ENCODE data around the gene WDR64. TPM values are rescaled to one million over a fixed set of nuclear protein-coding genes. Genes with fewer than 3 reads are reported as not detected.
A peak's percentile ranks its signal among the peaks of the same experiment; 100 is the strongest.
"Not testable (repeated sequence)": the region's sequence is repeated elsewhere in the genome, so short reads cannot be mapped to it uniquely, and the experiment has no call there.

The WDR64 gene
- total RNA-seq, 6 experiments from 2014 or later = 0.17 to 0.27 TPM; not detected in 4

DNA sequence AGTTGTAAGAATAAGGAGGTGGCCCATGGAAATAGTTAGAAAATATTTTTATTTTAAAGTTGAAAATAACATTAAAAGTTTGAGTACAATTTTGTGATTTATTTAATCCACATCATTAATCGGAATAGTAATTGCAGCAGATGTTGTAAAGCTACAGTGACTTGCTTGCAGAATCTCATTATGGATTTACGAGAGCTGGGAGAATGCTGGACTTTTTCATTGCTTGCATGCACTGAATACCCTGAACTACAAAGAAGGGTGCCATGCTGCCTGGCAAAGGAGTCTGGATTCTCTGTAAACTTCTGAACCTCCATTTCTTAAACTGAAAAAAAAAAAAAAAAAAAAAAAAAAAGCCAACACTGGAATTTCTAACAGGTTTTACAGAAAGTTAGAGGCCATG lies 26.5 kb downstream of the WDR64 start:
- Histone ChIP-seq H3K27ac (no peak overlapping the region), H3K9me3 (no peaks in the 10 kb centered on the region), H3K36me3 (no peaks in the 10 kb centered on the region), H3K27me3 (no peaks in the 10 kb centered on the region), H3K4me3 (no peak overlapping the region), H3K4me1 (peaks cover 0 to 12% (median 0%) of the 10 kb centered on the region in 4 donors)
- DNase-seq (no peak), ATAC-seq (no peak)
- intact Hi-C loops (cut with DNase I) = no loop called here
- WGBS (ENCODE audit: insufficient coverage, low coverage, low lambda C conversion rate, missing lambda C conversion rate) = 85% methylated on average over 2 of the region's 2 CpGs
- TF ChIP-seq POLR2A (IDR thresholded peaks at IDR 0.05) = no peak
- TF ChIP-seq, protein P1, sequence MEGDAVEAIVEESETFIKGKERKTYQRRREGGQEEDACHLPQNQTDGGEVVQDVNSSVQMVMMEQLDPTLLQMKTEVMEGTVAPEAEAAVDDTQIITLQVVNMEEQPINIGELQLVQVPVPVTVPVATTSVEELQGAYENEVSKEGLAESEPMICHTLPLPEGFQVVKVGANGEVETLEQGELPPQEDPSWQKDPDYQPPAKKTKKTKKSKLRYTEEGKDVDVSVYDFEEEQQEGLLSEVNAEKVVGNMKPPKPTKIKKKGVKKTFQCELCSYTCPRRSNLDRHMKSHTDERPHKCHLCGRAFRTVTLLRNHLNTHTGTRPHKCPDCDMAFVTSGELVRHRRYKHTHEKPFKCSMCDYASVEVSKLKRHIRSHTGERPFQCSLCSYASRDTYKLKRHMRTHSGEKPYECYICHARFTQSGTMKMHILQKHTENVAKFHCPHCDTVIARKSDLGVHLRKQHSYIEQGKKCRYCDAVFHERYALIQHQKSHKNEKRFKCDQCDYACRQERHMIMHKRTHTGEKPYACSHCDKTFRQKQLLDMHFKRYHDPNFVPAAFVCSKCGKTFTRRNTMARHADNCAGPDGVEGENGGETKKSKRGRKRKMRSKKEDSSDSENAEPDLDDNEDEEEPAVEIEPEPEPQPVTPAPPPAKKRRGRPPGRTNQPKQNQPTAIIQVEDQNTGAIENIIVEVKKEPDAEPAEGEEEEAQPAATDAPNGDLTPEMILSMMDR (IDR thresholded peaks at IDR 0.05) = no peak

- no peak for TF ChIP-seq POLR2A (IDR thresholded peaks at IDR 0.05)
- no peak for ATAC-seq
- DNase-seq = no peak
- no peak overlapping the region for H3K27ac ChIP-seq
- 64% methylated on average over 4 of the region's 4 CpGs for WGBS (ENCODE audit: insufficient coverage, low coverage, low lambda C conversion rate, missing lambda C conversion rate)
- H3K4me3 ChIP-seq = no peak overlapping the region
- intact Hi-C loops (cut with DNase I) = no loop called here
- H3K36me3 ChIP-seq = no peaks in the 10 kb centered on the region
- no peaks in the 10 kb centered on the region for H3K9me3 ChIP-seq
- peaks cover 0 to 20% (median 0%) of the 10 kb centered on the region in 4 donors for H3K4me1 ChIP-seq
- H3K27me3 ChIP-seq = no peaks in the 10 kb centered on the region
Observed at GRCh38 chr1:241679404-241679803, 27.3 kb downstream of the WDR64 start.

GRCh38 chr1:241679961-241680360 lies 27.9 kb downstream of the WDR64 start:
- TF ChIP-seq, protein P1 (IDR thresholded peaks at IDR 0.05) = no peak
- TF ChIP-seq POLR2A (IDR thresholded peaks at IDR 0.05) = no peak
- intact Hi-C loops (cut with DNase I) = no loop called here
- ATAC-seq = no peak

GRCh38 chr1:241681861-241682448 lies 29.9 kb downstream of the WDR64 start:
- H3K27ac ChIP-seq; H3K4me3 ChIP-seq; H3K36me3 ChIP-seq; H3K9me3 ChIP-seq; H3K27me3 ChIP-seq; intact Hi-C loops (cut with DNase I); ATAC-seq; DNase-seq: not testable (repeated sequence)
- H3K4me1 ChIP-seq = peaks cover 0 to 20% (median 0%) of the 10 kb centered on the region in 4 donors
- WGBS (ENCODE audit: insufficient coverage, low coverage, low lambda C conversion rate, missing lambda C conversion rate) = 62% methylated on average over 4 of the region's 4 CpGs

More at GRCh38 chr1:241679961-241680360, 27.9 kb downstream of the WDR64 start:
- Histone ChIP-seq H3K4me3 (no peak overlapping the region), H3K27ac (no peak overlapping the region), H3K36me3 (no peaks in the 10 kb centered on the region), H3K9me3 (no peaks in the 10 kb centered on the region), H3K27me3 (no peaks in the 10 kb centered on the region), H3K4me1 (peaks cover 0 to 20% (median 0%) of the 10 kb centered on the region in 4 donors)
- no peak for DNase-seq
- 60% methylated on average over 3 of the region's 3 CpGs for WGBS (ENCODE audit: insufficient coverage, low coverage, low lambda C conversion rate, missing lambda C conversion rate)

DNA sequence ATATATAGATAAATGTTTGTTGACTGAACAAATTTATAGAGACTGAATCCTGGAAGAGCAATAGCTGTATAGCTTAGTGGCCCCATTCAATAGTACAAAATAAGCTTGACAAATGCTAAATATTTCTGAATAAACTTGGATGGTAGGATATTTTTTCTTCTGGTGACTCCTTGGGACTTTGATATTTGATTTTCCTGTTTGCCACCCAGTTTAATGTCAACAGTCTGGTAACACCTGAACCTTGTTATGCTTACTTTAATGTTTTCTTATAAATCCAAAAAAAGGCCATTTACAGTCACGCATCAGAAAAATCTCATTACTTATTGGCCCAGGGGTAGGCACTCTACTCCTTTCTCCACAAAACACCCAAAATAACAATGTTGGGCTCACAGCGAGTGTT lies 30.8 kb downstream of the WDR64 start:
- Histone ChIP-seq H3K36me3 (no peaks in the 10 kb centered on the region), H3K9me3 (no peaks in the 10 kb centered on the region), H3K27me3 (no peaks in the 10 kb centered on the region), H3K4me1 (peaks cover 0 to 20% (median 0%) of the 10 kb centered on the region in 4 donors), H3K27ac (peak overlapping the region; percentile 13 to 70 (median 41)), H3K4me3 (no peak overlapping the region)
- ATAC-seq (peak; percentile 63 to 88 (median 78)), DNase-seq (no peak)
- TF ChIP-seq, protein P1 (IDR thresholded peaks at IDR 0.05) = no peak
- TF ChIP-seq POLR2A (IDR thresholded peaks at IDR 0.05) = no peak
- intact Hi-C loops (cut with DNase I) = no loop called here
- WGBS (ENCODE audit: insufficient coverage, low coverage, low lambda C conversion rate, missing lambda C conversion rate) = 58% methylated on average over 2 of the region's 2 CpGs
